Karpas-422 (cell line): ENCODE results near the gene GALNT2. TPM values are rescaled to one million over a fixed set of nuclear protein-coding genes. Genes with fewer than 3 reads are reported as not detected.

Source experiments
- DNase-seq: peaks from one replicate; pipeline ENCODE4 v3.0.0-alpha.2; 2015
- H2AFZ ChIP-seq: fragments of 200-600 bp; sonication (generic); 2 replicates; pipeline ENCODE4 v1.6.1; 2014; ENCODE audit warnings: antibody characterized with exemption, low read length, mixed read lengths
- H3K27ac ChIP-seq: fragments of 200-600 bp; sonication (generic); 2 replicates; pipeline ENCODE4 v1.5.1; 2014; ENCODE audit warnings: mild to moderate bottlenecking, low read length, moderate library complexity
- H3K27me3 ChIP-seq: fragments of 200-600 bp; sonication (generic); 2 replicates; pipeline ENCODE4 v1.6.1; 2014; ENCODE audit warnings: low read length, mixed read lengths
- H3K36me3 ChIP-seq: fragments of 200-600 bp; sonication (generic); 2 replicates; pipeline ENCODE4 v1.6.1; 2014; ENCODE audit warnings: low read length, mixed read lengths; ENCODE audit not compliant: insufficient read depth
- H3K4me1 ChIP-seq: fragments of 200-600 bp; sonication (generic); 2 replicates; pipeline ENCODE4 v1.6.1; 2014; ENCODE audit warnings: mild to moderate bottlenecking, low read length, mixed read lengths
- H3K4me2 ChIP-seq: fragments of 200-600 bp; sonication (generic); 2 replicates; pipeline ENCODE4 v1.6.1; 2014; ENCODE audit warnings: low read length, low read depth, mild to moderate bottlenecking; ENCODE audit not compliant: poor library complexity, severe bottlenecking
- H3K4me3 ChIP-seq: fragments of 200-600 bp; sonication (generic); 2 replicates; pipeline ENCODE4 v1.5.1; 2014; ENCODE audit warnings: mild to moderate bottlenecking, antibody characterized with exemption, low read length, mixed read lengths
- H3K79me2 ChIP-seq: fragments of 200-600 bp; sonication (generic); 2 replicates; pipeline ENCODE4 v1.6.1; 2014; ENCODE audit warnings: mild to moderate bottlenecking, low read length, mixed read lengths
- H3K9ac ChIP-seq: fragments of 200-600 bp; sonication (generic); 2 replicates; pipeline ENCODE4 v1.6.0; 2014; ENCODE audit warnings: low read length
- H3K9me2 ChIP-seq: fragments of 200-600 bp; sonication (generic), shearing (Covaris generic); replicated peaks from 2 replicates; pipeline ENCODE4 v1.6.0; 2014; ENCODE audit warnings: mild to moderate bottlenecking, low read length, moderate library complexity; ENCODE audit not compliant: insufficient read depth
- H3K9me3 ChIP-seq: fragments of 300-700, 200-600 bp; sonication (generic); 2 replicates; pipeline ENCODE4 v1.6.1; 2014; ENCODE audit warnings: low read length, mixed read lengths
- H4K20me1 ChIP-seq: fragments of 200-600 bp; sonication (generic); 2 replicates; pipeline ENCODE4 v1.6.1; 2014; ENCODE audit warnings: mild to moderate bottlenecking, antibody characterized with exemption, low read length, low read depth; ENCODE audit not compliant: insufficient read depth
- total RNA-seq: library from RNA; depleted of rRNA; stranded (reverse); fragments of >200 nt; shearing (Covaris generic); gene quantifications from 2 replicates; pipeline ENCODE4 v1.2.3, GENCODE V29; 2014; ENCODE audit warnings: low replicate concordance

GALNT2 gene
- total RNA-seq, 1 experiment from 2014 or later: 2.7 TPM

GRCh38 chr1:230208619-230209261 is 141.7 kb downstream of the GALNT2 start:
- Histone ChIP-seq H3K27ac (no peak overlapping the region), H3K36me3 (no peaks in the 10 kb centered on the region), H3K4me3 (no peak overlapping the region), H3K4me2 (no peak overlapping the region), H3K79me2 (no peaks in the 10 kb centered on the region), H3K9me3 (no peaks in the 10 kb centered on the region), H3K9me2 (no peaks in the 10 kb centered on the region), H3K4me1 (no peaks in the 10 kb centered on the region), H2AFZ (no peak overlapping the region), H3K27me3 (no peaks in the 10 kb centered on the region), H4K20me1 (peaks cover 2% of the 10 kb centered on the region; the same call in 1 of the 2 replicates), H3K9ac (no peak overlapping the region)
- no peak for DNase-seq

GRCh38 chr1:230210326-230210980 is 143.4 kb downstream of the GALNT2 start:
- Histone ChIP-seq H3K4me1 (no peaks in the 10 kb centered on the region), H3K36me3 (no peaks in the 10 kb centered on the region), H3K27ac (no peak overlapping the region), H2AFZ (no peak overlapping the region), H4K20me1 (peaks cover 2% of the 10 kb centered on the region; the same call in 1 of the 2 replicates), H3K9ac (no peak overlapping the region), H3K27me3 (no peaks in the 10 kb centered on the region), H3K4me2 (no peak overlapping the region), H3K4me3 (no peak overlapping the region), H3K9me2 (no peaks in the 10 kb centered on the region), H3K9me3 (no peaks in the 10 kb centered on the region), H3K79me2 (no peaks in the 10 kb centered on the region)
- DNase-seq: no peak

- Histone ChIP-seq H3K4me1 (no peaks in the 10 kb centered on the region), H2AFZ (no peak overlapping the region), H3K27ac (no peak overlapping the region), H3K9ac (no peak overlapping the region), H3K9me3 (no peaks in the 10 kb centered on the region), H3K4me3 (no peak overlapping the region), H3K9me2 (no peaks in the 10 kb centered on the region), H3K79me2 (no peaks in the 10 kb centered on the region), H3K27me3 (no peaks in the 10 kb centered on the region), H4K20me1 (peaks cover 2% of the 10 kb centered on the region; the same call in 1 of the 2 replicates), H3K4me2 (no peak overlapping the region), H3K36me3 (no peaks in the 10 kb centered on the region)
- no peak for DNase-seq
These were observed 143.9 kb downstream of the GALNT2 start for GRCh38 chr1:230210981-230211336.

- no peaks in the 10 kb centered on the region for H3K9me3 ChIP-seq
- H3K4me1 ChIP-seq: no peaks in the 10 kb centered on the region
- H3K9ac ChIP-seq: no peak overlapping the region
- peaks cover 2% of the 10 kb centered on the region; the same call in 1 of the 2 replicates for H4K20me1 ChIP-seq
- no peaks in the 10 kb centered on the region for H3K79me2 ChIP-seq
- H3K27ac ChIP-seq: no peak overlapping the region
- no peak for DNase-seq
- no peak overlapping the region for H2AFZ ChIP-seq
- no peaks in the 10 kb centered on the region for H3K9me2 ChIP-seq
- H3K4me3 ChIP-seq: no peak overlapping the region
- no peaks in the 10 kb centered on the region for H3K27me3 ChIP-seq
- no peak overlapping the region for H3K4me2 ChIP-seq
- H3K36me3 ChIP-seq: no peaks in the 10 kb centered on the region
These were observed 144.6 kb downstream of the GALNT2 start for GRCh38 chr1:230211436-230212145.

GRCh38 chr1:230212405-230212936 is 145.4 kb downstream of the GALNT2 start:
- Histone ChIP-seq H3K79me2 (no peaks in the 10 kb centered on the region), H3K4me3 (no peak overlapping the region), H2AFZ (no peak overlapping the region), H3K36me3 (no peaks in the 10 kb centered on the region), H3K9ac (no peak overlapping the region), H4K20me1 (peaks cover 2% of the 10 kb centered on the region; the same call in 1 of the 2 replicates), H3K4me1 (no peaks in the 10 kb centered on the region), H3K9me2 (no peaks in the 10 kb centered on the region), H3K27ac (no peak overlapping the region), H3K9me3 (no peaks in the 10 kb centered on the region), H3K4me2 (no peak overlapping the region), H3K27me3 (no peaks in the 10 kb centered on the region)
- DNase-seq: no peak

- Histone ChIP-seq H3K4me3 (no peak overlapping the region), H3K9me2 (no peaks in the 10 kb centered on the region), H2AFZ (no peak overlapping the region), H4K20me1 (peaks cover 14% of the 10 kb centered on the region; the same call in 1 of the 2 replicates), H3K4me1 (no peaks in the 10 kb centered on the region), H3K4me2 (no peak overlapping the region), H3K9me3 (no peaks in the 10 kb centered on the region), H3K9ac (no peak overlapping the region), H3K36me3 (no peaks in the 10 kb centered on the region), H3K27me3 (no peaks in the 10 kb centered on the region), H3K27ac (no peak overlapping the region), H3K79me2 (no peaks in the 10 kb centered on the region)
- no peak for DNase-seq
These were observed 148.0 kb downstream of the GALNT2 start for GRCh38 chr1:230215031-230215430.

- Histone ChIP-seq H3K27me3 (no peaks in the 10 kb centered on the region), H3K27ac (no peak overlapping the region), H3K79me2 (no peaks in the 10 kb centered on the region)
These were observed 148.5 kb downstream of the GALNT2 start for GRCh38 chr1:230215529-230215928.

GRCh38 chr1:230216896-230217295 is 149.9 kb downstream of the GALNT2 start:
- H3K4me2 ChIP-seq: no peak overlapping the region
- peaks cover 17% of the 10 kb centered on the region; the same call in 1 of the 2 replicates for H4K20me1 ChIP-seq
- H2AFZ ChIP-seq: no peak overlapping the region
- no peaks in the 10 kb centered on the region for H3K79me2 ChIP-seq
- H3K9me3 ChIP-seq: no peaks in the 10 kb centered on the region
- DNase-seq: no peak
- no peaks in the 10 kb centered on the region for H3K27me3 ChIP-seq
- no peaks in the 10 kb centered on the region for H3K4me1 ChIP-seq
- no peak overlapping the region for H3K4me3 ChIP-seq
- no peak overlapping the region for H3K27ac ChIP-seq
- no peak overlapping the region for H3K9ac ChIP-seq
- H3K36me3 ChIP-seq: no peaks in the 10 kb centered on the region
- no peaks in the 10 kb centered on the region for H3K9me2 ChIP-seq

More at GRCh38 chr1:230215529-230215928, 148.5 kb downstream of the GALNT2 start:
- H2AFZ ChIP-seq: no peak overlapping the region
- DNase-seq: no peak
- H3K4me2 ChIP-seq: no peak overlapping the region
- H3K9ac ChIP-seq: no peak overlapping the region
- no peaks in the 10 kb centered on the region for H3K36me3 ChIP-seq
- H3K4me3 ChIP-seq: no peak overlapping the region
- H4K20me1 ChIP-seq: peaks cover 17% of the 10 kb centered on the region; the same call in 1 of the 2 replicates
- H3K9me3 ChIP-seq: no peaks in the 10 kb centered on the region
- no peaks in the 10 kb centered on the region for H3K9me2 ChIP-seq
- H3K4me1 ChIP-seq: no peaks in the 10 kb centered on the region
